KMS-11 (cell line): ENCODE measurements around the gene C13orf46.

Source experiments
- H2AFZ ChIP-seq: fragments of 200-600 bp; sonication (generic); 2 replicates; pipeline ENCODE4 v1.6.1; 2016; ENCODE audit warnings: antibody characterized with exemption, mixed run types, low read depth
- H3K27ac ChIP-seq: fragments of 200-600 bp; sonication (generic); 2 replicates; pipeline ENCODE4 v1.6.1; 2016; ENCODE audit warnings: mild to moderate bottlenecking, mixed run types
- H3K27me3 ChIP-seq: fragments of 200-600 bp; sonication (generic); 2 replicates; pipeline ENCODE4 v1.6.1; 2017; ENCODE audit warnings: mild to moderate bottlenecking, low read depth, mixed run types, moderate library complexity; ENCODE audit not compliant: insufficient read depth
- H3K36me3 ChIP-seq: fragments of 200-600 bp; sonication (generic); 2 replicates; pipeline ENCODE4 v1.6.1; 2017; ENCODE audit warnings: mild to moderate bottlenecking, mixed run types; ENCODE audit not compliant: insufficient read depth
- H3K4me1 ChIP-seq: fragments of 200-600 bp; sonication (generic); 2 replicates; pipeline ENCODE4 v1.6.1; 2016; ENCODE audit warnings: mild to moderate bottlenecking, low read depth, mixed run types; ENCODE audit not compliant: poor library complexity, severe bottlenecking
- H3K4me2 ChIP-seq: fragments of 200-600 bp; sonication (generic); 2 replicates; pipeline ENCODE4 v1.7.0; 2016; ENCODE audit warnings: mild to moderate bottlenecking, mixed run types
- H3K4me3 ChIP-seq: fragments of 200-600 bp; sonication (generic); IDR thresholded peaks from 2 replicates; pipeline ENCODE4 v1.6.1; 2017; ENCODE audit warnings: low read depth, low read length, mixed read lengths; ENCODE audit not compliant: insufficient read depth
- H3K79me2 ChIP-seq: fragments of 200-600 bp; sonication (generic); 2 replicates; pipeline ENCODE4 v1.6.1; 2016; ENCODE audit warnings: low read depth, mixed run types; ENCODE audit not compliant: insufficient read depth
- H3K9ac ChIP-seq: fragments of 200-600 bp; sonication (generic); 2 replicates; pipeline ENCODE4 v1.6.1; 2016; ENCODE audit warnings: mild to moderate bottlenecking, mixed run types
- H4K20me1 ChIP-seq: fragments of 200-600 bp; sonication (generic); 2 replicates; pipeline ENCODE4 v1.6.1; 2016; ENCODE audit warnings: mild to moderate bottlenecking, mixed run types; ENCODE audit not compliant: insufficient read depth
- TF ChIP-seq, protein P1 (sequence below): fragments of 200-600 bp; sonication (generic); conservative IDR thresholded peaks from 2 replicates; pipeline ENCODE4 v1.6.1; 2017; ENCODE audit warnings: low read depth, mild to moderate bottlenecking, antibody characterized with exemption, low read length, moderate library complexity, mixed read lengths

The C13orf46 gene

DNA sequence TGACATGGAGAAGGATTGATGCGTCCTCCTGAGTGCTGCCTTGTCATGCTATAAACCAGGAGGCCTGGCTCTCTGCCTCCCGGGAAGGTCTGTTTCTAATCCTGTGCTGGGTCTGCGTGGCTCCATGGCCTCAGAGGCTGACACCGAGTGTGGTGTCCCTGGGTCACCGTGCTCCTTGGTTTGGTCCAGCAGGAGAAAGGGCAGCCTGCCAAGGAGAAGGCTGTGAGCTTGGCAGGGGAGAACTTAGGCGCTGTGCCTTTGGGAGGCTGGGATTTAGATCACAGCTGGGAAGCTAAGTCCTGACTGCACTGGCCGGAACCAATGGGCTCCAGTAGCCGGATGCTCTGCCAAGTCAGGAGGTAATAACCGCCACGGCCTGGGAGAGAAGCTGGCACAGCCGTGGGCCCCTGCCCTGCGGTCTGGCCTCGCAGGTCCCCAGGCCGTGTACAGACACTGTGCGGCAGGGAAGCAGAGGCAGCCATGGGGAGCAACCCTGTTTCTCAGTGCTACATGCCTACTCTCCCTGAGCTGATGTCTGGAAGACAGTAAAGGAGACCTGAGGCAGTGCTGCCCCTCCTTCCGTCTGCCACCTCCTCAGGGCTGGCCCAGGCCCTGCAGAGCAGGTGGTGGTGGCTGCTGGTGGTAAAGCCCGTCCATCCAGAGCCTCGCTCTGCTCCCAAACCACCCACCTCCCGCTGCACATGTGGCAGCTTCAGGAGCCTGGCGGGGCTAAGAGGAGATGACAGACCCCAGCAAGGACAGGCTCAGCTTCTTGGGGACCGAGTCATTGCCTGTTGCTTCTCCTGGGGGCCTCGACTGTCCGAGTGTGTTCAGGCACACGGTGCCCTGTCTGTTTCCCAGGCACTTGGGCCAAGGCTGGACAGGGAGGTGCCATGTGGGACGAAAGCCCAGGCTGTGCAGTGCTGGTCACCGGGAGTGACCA lies 44.9 kb downstream of the C13orf46 start:
- no peak overlapping the region for H3K4me3 ChIP-seq
- no peak overlapping the region for H3K9ac ChIP-seq

DNA sequence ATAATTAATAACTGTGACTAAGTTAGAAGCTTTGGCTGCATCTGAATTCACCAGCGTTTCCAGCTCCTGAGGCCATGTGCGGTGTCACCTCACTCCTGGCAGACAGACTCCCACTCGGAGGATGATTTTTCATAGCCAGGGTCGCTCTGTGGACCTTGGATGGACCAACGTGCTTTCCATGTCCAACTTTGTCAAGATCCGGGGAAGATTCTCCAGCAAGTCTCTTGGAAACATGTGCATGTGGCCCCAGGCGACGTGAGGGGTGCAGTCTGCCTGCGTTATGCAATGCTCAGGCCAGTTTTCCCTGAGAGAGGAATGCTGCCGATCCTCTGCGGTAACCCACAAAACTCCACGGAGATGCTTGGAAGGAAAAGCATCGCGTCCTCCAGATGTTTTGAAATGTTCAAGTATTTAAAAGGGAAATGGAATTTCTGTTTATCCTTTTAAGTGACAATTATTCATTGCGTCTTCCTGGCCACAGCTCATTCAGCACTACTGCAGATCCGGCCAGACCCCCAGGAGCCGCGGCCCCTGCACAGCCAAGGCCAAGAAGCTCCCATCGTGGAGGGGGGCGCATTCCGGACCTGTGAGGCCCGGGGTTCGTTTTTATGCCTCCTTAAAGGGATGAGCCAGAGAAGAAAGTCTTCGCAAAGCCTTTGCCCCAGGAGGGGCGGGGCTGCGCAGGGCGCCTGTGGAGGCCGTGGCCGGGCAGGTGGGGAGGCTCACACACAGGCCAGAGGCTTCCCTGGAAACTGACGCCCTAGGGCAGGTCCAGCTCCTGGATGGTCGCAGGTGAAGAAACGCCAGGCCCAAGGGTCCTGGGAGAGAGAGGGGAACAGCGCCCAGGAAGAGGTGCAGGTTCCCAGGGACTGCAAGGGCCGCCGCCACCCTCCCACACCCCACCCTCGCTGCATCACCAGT lies 46.0 kb downstream of the C13orf46 start:
- no peak overlapping the region for H3K4me2 ChIP-seq

More for the DNA sequence above, 44.9 kb downstream of the C13orf46 start:
- H4K20me1 ChIP-seq = no peaks in the 10 kb centered on the region
- peaks cover 13% of the 10 kb centered on the region for H3K4me1 ChIP-seq
- H3K27me3 ChIP-seq = peaks cover 15% of the 10 kb centered on the region; the same call in 1 of the 2 replicates
- H3K4me2 ChIP-seq = no peak overlapping the region
- no peak overlapping the region for H2AFZ ChIP-seq
- no peak overlapping the region for H3K27ac ChIP-seq
- no peaks in the 10 kb centered on the region for H3K79me2 ChIP-seq
- H3K36me3 ChIP-seq = no peaks in the 10 kb centered on the region
- TF ChIP-seq, protein P1, sequence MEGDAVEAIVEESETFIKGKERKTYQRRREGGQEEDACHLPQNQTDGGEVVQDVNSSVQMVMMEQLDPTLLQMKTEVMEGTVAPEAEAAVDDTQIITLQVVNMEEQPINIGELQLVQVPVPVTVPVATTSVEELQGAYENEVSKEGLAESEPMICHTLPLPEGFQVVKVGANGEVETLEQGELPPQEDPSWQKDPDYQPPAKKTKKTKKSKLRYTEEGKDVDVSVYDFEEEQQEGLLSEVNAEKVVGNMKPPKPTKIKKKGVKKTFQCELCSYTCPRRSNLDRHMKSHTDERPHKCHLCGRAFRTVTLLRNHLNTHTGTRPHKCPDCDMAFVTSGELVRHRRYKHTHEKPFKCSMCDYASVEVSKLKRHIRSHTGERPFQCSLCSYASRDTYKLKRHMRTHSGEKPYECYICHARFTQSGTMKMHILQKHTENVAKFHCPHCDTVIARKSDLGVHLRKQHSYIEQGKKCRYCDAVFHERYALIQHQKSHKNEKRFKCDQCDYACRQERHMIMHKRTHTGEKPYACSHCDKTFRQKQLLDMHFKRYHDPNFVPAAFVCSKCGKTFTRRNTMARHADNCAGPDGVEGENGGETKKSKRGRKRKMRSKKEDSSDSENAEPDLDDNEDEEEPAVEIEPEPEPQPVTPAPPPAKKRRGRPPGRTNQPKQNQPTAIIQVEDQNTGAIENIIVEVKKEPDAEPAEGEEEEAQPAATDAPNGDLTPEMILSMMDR = no peak

DNA sequence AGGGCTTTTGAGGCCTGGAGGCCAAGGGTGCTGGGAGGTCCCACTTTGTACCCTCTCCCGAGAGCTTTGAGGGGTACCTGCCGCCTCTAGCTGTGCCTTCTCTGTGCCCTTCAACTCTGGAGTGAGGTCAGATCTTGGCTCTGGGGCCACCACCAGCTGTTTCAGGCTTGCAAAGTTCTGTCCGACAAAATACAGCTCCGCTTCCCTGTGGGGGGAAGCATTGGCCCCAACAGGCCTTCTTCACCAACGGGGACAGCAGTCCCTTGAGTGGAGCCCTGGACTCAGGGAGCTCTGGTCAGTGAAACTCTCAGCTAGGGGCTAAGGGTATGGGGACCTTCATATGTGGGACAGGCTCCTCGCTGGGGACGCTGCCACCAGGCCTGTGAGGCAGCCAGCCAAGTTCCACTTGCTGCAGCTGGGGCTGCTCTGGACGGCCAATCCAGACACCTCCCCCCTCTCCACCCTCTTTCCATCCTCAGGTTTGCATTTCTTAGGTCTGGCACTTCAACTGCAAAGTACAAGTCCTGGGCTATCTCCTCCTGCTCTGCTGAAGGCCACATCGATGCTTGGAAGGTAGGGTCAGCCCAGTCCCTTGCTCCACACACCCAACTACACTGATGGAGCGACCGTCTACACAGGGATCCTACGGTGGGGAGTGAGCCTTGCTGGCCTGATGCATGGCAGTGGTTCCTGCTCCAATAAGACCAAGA lies 46.8 kb downstream of the C13orf46 start:
- Histone ChIP-seq H3K27ac (no peak overlapping the region), H3K4me2 (no peak overlapping the region), H3K79me2 (no peaks in the 10 kb centered on the region), H3K4me3 (no peak overlapping the region), H2AFZ (no peak overlapping the region), H3K4me1 (peaks cover 13% of the 10 kb centered on the region), H3K36me3 (no peaks in the 10 kb centered on the region), H3K27me3 (peaks cover 7% of the 10 kb centered on the region; the same call in 1 of the 2 replicates), H4K20me1 (no peaks in the 10 kb centered on the region), H3K9ac (no peak overlapping the region)
- TF ChIP-seq, protein P1 = no peak

More for the DNA sequence above, 46.0 kb downstream of the C13orf46 start:
- no peaks in the 10 kb centered on the region for H3K36me3 ChIP-seq
- H4K20me1 ChIP-seq = no peaks in the 10 kb centered on the region
- TF ChIP-seq, protein P1 = no peak
- peaks cover 13% of the 10 kb centered on the region for H3K4me1 ChIP-seq
- no peak overlapping the region for H3K27ac ChIP-seq
- no peak overlapping the region for H2AFZ ChIP-seq
- no peak overlapping the region for H3K9ac ChIP-seq
- no peaks in the 10 kb centered on the region for H3K79me2 ChIP-seq
- H3K27me3 ChIP-seq = peaks cover 10% of the 10 kb centered on the region; the same call in 1 of the 2 replicates
- H3K4me3 ChIP-seq = no peak overlapping the region

DNA sequence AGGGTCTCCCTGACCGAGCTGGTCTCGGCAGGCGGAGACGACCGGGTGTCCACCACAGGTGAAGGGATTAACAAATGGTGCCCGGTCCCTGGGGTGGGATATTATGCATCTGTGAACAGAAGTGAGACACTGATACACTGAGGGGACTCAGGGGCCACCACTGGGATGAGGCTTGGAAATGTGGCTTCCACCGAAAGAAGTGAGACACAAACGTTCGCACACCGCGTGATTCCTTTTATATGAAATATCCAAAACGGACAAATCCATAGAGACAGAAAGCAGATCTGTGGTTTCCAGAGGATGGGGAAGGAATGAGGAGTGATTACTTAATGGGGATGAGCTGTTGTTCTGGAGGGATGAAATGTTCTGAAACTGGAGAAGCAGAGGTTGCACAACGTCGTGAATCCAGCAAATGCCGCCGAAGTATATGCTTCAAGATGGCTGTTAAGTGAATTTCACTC lies 47.5 kb downstream of the C13orf46 start:
- Histone ChIP-seq H3K4me3 (no peak overlapping the region), H3K4me2 (no peak overlapping the region), H3K27me3 (peaks cover 7% of the 10 kb centered on the region; the same call in 1 of the 2 replicates), H3K4me1 (peaks cover 7% of the 10 kb centered on the region), H3K36me3 (no peaks in the 10 kb centered on the region), H3K27ac (no peak overlapping the region), H2AFZ (no peak overlapping the region), H3K79me2 (no peaks in the 10 kb centered on the region), H4K20me1 (no peaks in the 10 kb centered on the region), H3K9ac (no peak overlapping the region)
- TF ChIP-seq, protein P1 = no peak
